K562 (cell line): ENCODE measurements around the gene L3MBTL3. TPM values are rescaled to one million over a fixed set of nuclear protein-coding genes. Genes with fewer than 3 reads are reported as not detected.

Source experiments
- ATAC-seq: fragments of 200-7000 bp; cut with Tn5 transposase; 3 replicates; pipeline ENCODE4 v1.9.1; 2020; ENCODE audit warnings: moderate library complexity
- BruUV-seq: library from RNA; stranded (reverse); fragments of 400-500 nt; replicated peaks from 2 replicates; lab custom pipeline; 2021; lab: Mats Ljungman, UMichigan
- CTCF ChIA-PET: fragments of 300-600 bp; formaldehyde crosslinking; extraction: SDS; loops from one replicate; lab custom pipeline; 2021; ENCODE audit warnings: low intra/inter-chr PET ratio; lab: Yijun Ruan, JAX
- POLR2A ChIA-PET: fragments of 300-600, 350-650 bp; sonication (Branson Sonifier 250); formaldehyde crosslinking; extraction: SDS; loops from one replicate; lab custom pipeline; 2021; ENCODE audit warnings: antibody characterized with exemption, inconsistent platforms; lab: Yijun Ruan, JAX
- DNase-seq, 4 experiments: peaks; one replicate each; pipeline versions ENCODE4 v3.0.0 to v3.0.0-alpha.2; 2011 to 2018; ENCODE audit warnings: low spot score in 3 of 4, mixed read lengths in 3 of 4; ENCODE audit errors: extremely low read depth in 1 of 4
- FAIRE-seq: peaks from 2 replicates; lab custom pipeline; 2011; peaks lifted over from hg19 to GRCh38; lab: Jason Lieb, UNC
- H2AFZ ChIP-seq: 2 replicates; pipeline ENCODE4 v1.6.0; 2011; ENCODE audit warnings: low read depth, low read length, control low read depth, inconsistent platforms
- H3K27ac ChIP-seq: fragments of 200-600 bp; 3 replicates; pipeline ENCODE4 v1.8.0; 2011; ENCODE audit warnings: low read depth, mild to moderate bottlenecking, control low read depth, inconsistent platforms, low read length, moderate library complexity, mixed read lengths; ENCODE audit errors: extremely low read depth
- H3K27me3 ChIP-seq, 2 experiments: fragments of 300-600 bp in 1 of 2; 2 replicates in 1 of 2; 3 replicates in 1 of 2; pipeline versions ENCODE4 v1.6.0 to v1.8.0; 2011; ENCODE audit warnings: inconsistent platforms in 2 of 2, low read length in 2 of 2, mild to moderate bottlenecking in 1 of 2, mixed read lengths in 1 of 2, moderate library complexity in 1 of 2; ENCODE audit not compliant: control insufficient read depth in 2 of 2, insufficient read depth in 2 of 2
- H3K36me3 ChIP-seq: fragments of 300-600 bp; 3 replicates; pipeline ENCODE4 v1.8.0; 2011; ENCODE audit warnings: mild to moderate bottlenecking, low read length, inconsistent platforms; ENCODE audit not compliant: control insufficient read depth, insufficient read depth
- H3K4me1 ChIP-seq, 2 experiments: fragments of 200-600 bp in 1 of 2; replicated peaks in 1 of 2; 2 replicates in 1 of 2; 3 replicates in 1 of 2; pipeline versions ENCODE4 v1.5.1 to v1.8.0; 2011; ENCODE audit warnings: inconsistent platforms in 2 of 2, low read length in 2 of 2, mild to moderate bottlenecking in 1 of 2, mixed read lengths in 1 of 2, moderate library complexity in 1 of 2; ENCODE audit not compliant: control insufficient read depth in 2 of 2, insufficient read depth in 2 of 2
- H3K4me2 ChIP-seq: 2 replicates; pipeline ENCODE4 v1.6.1; 2011; ENCODE audit warnings: low read length, control low read depth, inconsistent platforms, mixed read lengths; ENCODE audit not compliant: insufficient read depth
- H3K4me3 ChIP-seq: fragments of 200-600 bp; sonication (generic), shearing (Covaris generic); 2 replicates; pipeline ENCODE4 v1.5.1; 2016; ENCODE audit warnings: control low read depth, inconsistent platforms
- H3K79me2 ChIP-seq: fragments of 200-600 bp; 3 replicates; pipeline ENCODE4 v1.8.0; 2011; ENCODE audit warnings: low read length, inconsistent platforms; ENCODE audit not compliant: control insufficient read depth, insufficient read depth
- H3K9ac ChIP-seq, 2 experiments: 2 replicates each; pipeline versions ENCODE4 v1.6.0 to v1.6.1; 2011; ENCODE audit warnings: low read depth in 2 of 2, low read length in 2 of 2, control low read depth in 1 of 2, inconsistent platforms in 1 of 2, mild to moderate bottlenecking in 1 of 2, mixed read lengths in 1 of 2; ENCODE audit not compliant: insufficient read depth in 1 of 2
- H3K9me1 ChIP-seq: one replicate; pipeline ENCODE4 v1.6.0; 2011; ENCODE audit warnings: inconsistent platforms, mild to moderate bottlenecking, low read length, moderate library complexity; ENCODE audit not compliant: control insufficient read depth, insufficient read depth
- H3K9me3 ChIP-seq: replicated peaks from 2 replicates; pipeline ENCODE4 v1.5.1; 2011; ENCODE audit warnings: low read depth, low read length, inconsistent platforms; ENCODE audit not compliant: control insufficient read depth, insufficient read depth
- H4K20me1 ChIP-seq: replicated peaks from 2 replicates; pipeline ENCODE4 v1.6.1; 2011; ENCODE audit warnings: low read length, inconsistent platforms, mixed read lengths; ENCODE audit not compliant: control insufficient read depth, insufficient read depth
- ARID1B ChIP-seq: fragments of 450-650 bp; IDR thresholded peaks from 2 replicates; pipeline ENCODE4 v1.6.1; 2016; ENCODE audit warnings: antibody characterized with exemption, mild to moderate bottlenecking, inconsistent platforms
- C11orf30 ChIP-seq: fragments of 450-650 bp; IDR thresholded peaks from 2 replicates; pipeline ENCODE4 v1.6.1; 2016; ENCODE audit warnings: low read depth, mild to moderate bottlenecking
- CBFA2T2 ChIP-seq: fragments of 450-650 bp; conservative IDR thresholded peaks from 2 replicates; pipeline ENCODE4 v1.6.1; 2017; ENCODE audit warnings: mild to moderate bottlenecking
- CBX3 ChIP-seq, 2 experiments: IDR thresholded peaks; 1 replicate in 1 of 2; 2 replicates in 1 of 2; pipeline ENCODE4 v1.6.1; 2012; ENCODE audit warnings: inconsistent platforms in 2 of 2, low read length in 2 of 2, borderline replicate concordance in 1 of 2, control low read depth in 1 of 2
- DIDO1 ChIP-seq: fragments of 450-650 bp; IDR thresholded peaks from 2 replicates; pipeline ENCODE4 v1.6.1; 2016; ENCODE audit warnings: low read depth, missing biosample characterization, missing genetic modification characterization
- ERF ChIP-seq: fragments of 450-650 bp; formaldehyde crosslinking; IDR thresholded peaks from 2 replicates; pipeline ENCODE4 v1.4.0; 2020; ENCODE audit warnings: mild to moderate bottlenecking, mixed read lengths
- ESRRA ChIP-seq: fragments of 450-650 bp; IDR thresholded peaks from 2 replicates; pipeline ENCODE4 v1.6.1; 2014; ENCODE audit warnings: low read depth, mild to moderate bottlenecking, moderate library complexity, borderline replicate concordance
- IFI16 ChIP-seq: fragments of 250-450 bp; sonication (Bioruptor Pico); IDR thresholded peaks from 2 replicates; pipeline ENCODE4 v2.1.2; 2022; ENCODE audit warnings: mild to moderate bottlenecking, inconsistent platforms
- PHF20 ChIP-seq: fragments of 450-650 bp; IDR thresholded peaks from 2 replicates; pipeline ENCODE4 v1.6.1; 2018; ENCODE audit not compliant: partially characterized antibody
- POLR2AphosphoS2 ChIP-seq: IDR thresholded peaks from 2 replicates; pipeline ENCODE4 v1.6.1; 2012; ENCODE audit warnings: low read length, improper control_type of control experiment
- POLR2B ChIP-seq: fragments of 450-650 bp; IDR thresholded peaks from 2 replicates; pipeline ENCODE4 v1.6.1; 2018; ENCODE audit warnings: low read depth; ENCODE audit not compliant: partially characterized antibody
- XRCC5 ChIP-seq: fragments of 200-400 bp; formaldehyde crosslinking; IDR thresholded peaks from 2 replicates; pipeline ENCODE4 v1.6.1; 2017; ENCODE audit warnings: low read depth, mild to moderate bottlenecking, low read length
- ZNF134 ChIP-seq: fragments of 250-450 bp; sonication (Bioruptor Pico); conservative IDR thresholded peaks from 2 replicates; pipeline ENCODE4 v1.4.0; 2020
- ZNF224 ChIP-seq: sonication (generic); formaldehyde crosslinking; IDR thresholded peaks from 2 replicates; pipeline ENCODE4 v1.8.0; 2022; ENCODE audit warnings: mild to moderate bottlenecking, missing genetic modification reagents
- ZSCAN29 ChIP-seq: fragments of 450-650 bp; IDR thresholded peaks from 2 replicates; pipeline ENCODE4 v1.6.1; 2017
- WGBS: fragments of 100-300 bp; shearing (Covaris generic); methylation state at CpG from one replicate; pipeline ENCODE4 v1.1.6; 2016; ENCODE audit warnings: low coverage, mixed read lengths; ENCODE audit not compliant: insufficient coverage; ENCODE audit errors: missing lambda C conversion rate; 5-methylcytosine and 5-hydroxymethylcytosine counted together
- in situ Hi-C: fragments of 300-500 bp; cut with MboI; formaldehyde crosslinking; loops from 4 replicates; pipeline ENCODE4 v1.15.0; 2018; ENCODE audit warnings: inconsistent platforms, mixed read lengths
- intact Hi-C: fragments of 100-400 bp; cut with micrococcal nuclease; formaldehyde crosslinking; loops from 2 replicates; pipeline ENCODE4 v1.14.2; 2022
- polyA plus RNA-seq, 8 experiments: library from polyadenylated mRNA; depleted of rRNA in 4 of 8; stranded (reverse) in 5 of 8; unstranded in 3 of 8; fragments of >200 nt; fragmentation: Nextera tagmentation in 2 of 8; fragmentation: Illumina TruSeq in 1 of 8; extraction: Ambion mirVana in 2 of 8; extraction: Trizol in 1 of 8; gene quantifications; 2 replicates each; pipeline versions ENCODE4 v1.2.1 to v1.2.3, GENCODE V29; 2011 to 2014; ENCODE audit warnings: inconsistent platforms in 1 of 8, missing spikeins in 1 of 8
- total RNA-seq, 7 experiments: library from RNA; depleted of rRNA in 6 of 7; stranded (reverse); fragments of >200 nt in 6 of 7; fragmentation: Illumina TruSeq in 2 of 7; extraction: Trizol in 2 of 7; gene quantifications; 2 replicates each; pipeline versions ENCODE4 v1.2.1 to v1.2.3, GENCODE V29; 2011 to 2021; ENCODE audit warnings: low replicate concordance in 1 of 7
- TF ChIP-seq, protein P1 (sequence below): fragments of 450-650 bp; formaldehyde crosslinking; IDR thresholded peaks from 2 replicates; pipeline ENCODE4 v1.4.0; 2020; ENCODE audit warnings: mild to moderate bottlenecking, moderate library complexity
- TF ChIP-seq, protein P2 (sequence below), 3 experiments: fragments of 200-800 bp in 1 of 3; fragments of 250-450 bp in 1 of 3; fragments of 450-650 bp in 1 of 3; sonication (Bioruptor Pico) in 1 of 3; sonication (Bioruptor generic) in 1 of 3; formaldehyde crosslinking in 1 of 3; IDR thresholded peaks; 2 replicates each; pipeline versions ENCODE4 v1.6.1 to v1.8.0; 2016 to 2022; ENCODE audit warnings: mild to moderate bottlenecking in 2 of 3, missing genetic modification characterization in 2 of 3, missing compliant biosample characterization in 1 of 3, moderate library complexity in 1 of 3

Gene L3MBTL3
- total and polyA plus RNA-seq, 9 of the 15 experiments (the other 6 are each of a cell fraction or from before 2014, with no cell fraction given): 0.83 to 6.9 (median 5.4) TPM

DNA sequence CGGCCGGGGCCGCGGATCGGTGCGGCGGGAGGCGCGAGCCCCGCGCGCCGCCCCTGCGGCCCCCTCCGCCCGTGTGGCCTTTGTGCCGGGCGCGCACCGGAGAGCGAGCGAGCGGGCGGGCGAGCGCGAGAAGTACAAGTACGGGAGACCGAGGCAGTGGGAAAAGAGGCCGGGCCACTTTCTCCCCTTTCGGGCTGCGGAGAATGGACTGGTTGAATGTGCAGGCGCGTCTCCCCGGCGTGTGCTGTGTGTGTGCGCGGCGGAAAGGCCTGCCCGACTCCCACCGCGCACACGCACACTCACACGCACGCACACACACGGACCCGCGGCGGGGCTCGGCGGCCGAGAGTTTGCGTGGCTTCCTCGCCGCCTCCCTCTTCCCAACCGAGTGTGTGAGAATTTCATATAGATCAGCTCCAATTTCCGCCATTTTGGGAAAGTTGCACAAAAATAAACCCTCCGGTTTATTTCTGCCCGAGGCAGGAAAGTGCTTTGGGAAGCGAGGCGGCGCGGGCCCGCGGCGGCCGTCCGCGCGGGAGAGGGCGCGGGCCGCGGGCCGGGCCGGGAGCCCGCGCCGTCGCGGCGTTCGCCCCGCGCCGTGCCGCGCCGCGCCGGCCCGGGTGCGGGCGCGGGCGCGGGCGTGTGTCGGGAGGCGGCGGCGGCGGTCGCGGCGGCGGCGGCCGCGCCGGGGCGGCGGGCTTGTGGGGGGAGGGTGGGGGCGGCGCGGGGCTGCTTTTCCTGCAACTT, 1.1 kb downstream of the L3MBTL3 start:
- in situ Hi-C loops (loop anchor here (10.0 to 25.0 kb wide), 3 partner anchors 255 to 525 kb away; no protein-coding TSS in a partner anchor), intact Hi-C loops (loop anchor here (2.0 to 5.0 kb wide), 6 partner anchors 62 to 521 kb away; no protein-coding TSS in a partner anchor)
- Histone ChIP-seq H3K9ac (peak overlapping the region; percentile 74 to 98), H2AFZ (peak overlapping the region; percentile 92), H3K36me3 (no peaks in the 10 kb centered on the region), H3K9me3 (no peaks in the 10 kb centered on the region), H3K27me3 (no peaks in the 10 kb centered on the region), H3K27ac (peak overlapping the region; percentile 67; the same call in 2 of the 3 replicates), H3K4me1 (peaks cover 0 to 15% of the 10 kb centered on the region in 2 experiments; a peak in 2 of 5 replicates), H3K79me2 (no peaks in the 10 kb centered on the region), H3K9me1 (no peaks in the 10 kb centered on the region), H3K4me2 (peak overlapping the region; percentile 86), H3K4me3 (peak overlapping the region; percentile 68), H4K20me1 (no peaks in the 10 kb centered on the region)
- WGBS: under 1% methylated on average over 64 of the region's 116 CpGs
- DNase-seq (peak in 3 of 4 experiments; percentile 27 to 48 (median 47)), FAIRE-seq (no peak), ATAC-seq (peak; percentile 23)
- ChIA-PET CTCF (interaction anchor here (0.9 to 2.6 kb wide), 2 partner anchors 11 to 421 kb away, joined by 4 to 8 read pairs; no protein-coding TSS in a partner anchor), POLR2A (interaction anchor here (0.6 kb wide), 1 partner anchor 222 kb away, joined by 3 read pairs; no protein-coding TSS in a partner anchor)
- no TSS peak for BruUV-seq
- TF ChIP-seq DIDO1 (tag): no peak
- no peak for TF ChIP-seq POLR2AphosphoS2
- TF ChIP-seq ZNF134: no peak
- no peak for TF ChIP-seq ERF
- TF ChIP-seq C11orf30: no peak
- TF ChIP-seq, protein P1, sequence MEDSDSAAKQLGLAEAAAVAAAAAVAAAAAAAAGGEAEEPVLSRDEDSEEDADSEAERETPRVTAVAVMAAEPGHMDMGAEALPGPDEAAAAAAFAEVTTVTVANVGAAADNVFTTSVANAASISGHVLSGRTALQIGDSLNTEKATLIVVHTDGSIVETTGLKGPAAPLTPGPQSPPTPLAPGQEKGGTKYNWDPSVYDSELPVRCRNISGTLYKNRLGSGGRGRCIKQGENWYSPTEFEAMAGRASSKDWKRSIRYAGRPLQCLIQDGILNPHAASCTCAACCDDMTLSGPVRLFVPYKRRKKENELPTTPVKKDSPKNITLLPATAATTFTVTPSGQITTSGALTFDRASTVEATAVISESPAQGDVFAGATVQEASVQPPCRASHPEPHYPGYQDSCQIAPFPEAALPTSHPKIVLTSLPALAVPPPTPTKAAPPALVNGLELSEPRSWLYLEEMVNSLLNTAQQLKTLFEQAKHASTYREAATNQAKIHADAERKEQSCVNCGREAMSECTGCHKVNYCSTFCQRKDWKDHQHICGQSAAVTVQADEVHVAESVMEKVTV (CRISPR knock-in tag): no peak
- TF ChIP-seq XRCC5: no peak
- TF ChIP-seq ZNF224: no peak
- TF ChIP-seq CBX3 (IDR thresholded peaks at IDR 0.05; ENCODE audit: borderline replicate concordance in 1 of 2, low read length in 2 of 2): no peak
- no peak for TF ChIP-seq ARID1B
- TF ChIP-seq, protein P2, sequence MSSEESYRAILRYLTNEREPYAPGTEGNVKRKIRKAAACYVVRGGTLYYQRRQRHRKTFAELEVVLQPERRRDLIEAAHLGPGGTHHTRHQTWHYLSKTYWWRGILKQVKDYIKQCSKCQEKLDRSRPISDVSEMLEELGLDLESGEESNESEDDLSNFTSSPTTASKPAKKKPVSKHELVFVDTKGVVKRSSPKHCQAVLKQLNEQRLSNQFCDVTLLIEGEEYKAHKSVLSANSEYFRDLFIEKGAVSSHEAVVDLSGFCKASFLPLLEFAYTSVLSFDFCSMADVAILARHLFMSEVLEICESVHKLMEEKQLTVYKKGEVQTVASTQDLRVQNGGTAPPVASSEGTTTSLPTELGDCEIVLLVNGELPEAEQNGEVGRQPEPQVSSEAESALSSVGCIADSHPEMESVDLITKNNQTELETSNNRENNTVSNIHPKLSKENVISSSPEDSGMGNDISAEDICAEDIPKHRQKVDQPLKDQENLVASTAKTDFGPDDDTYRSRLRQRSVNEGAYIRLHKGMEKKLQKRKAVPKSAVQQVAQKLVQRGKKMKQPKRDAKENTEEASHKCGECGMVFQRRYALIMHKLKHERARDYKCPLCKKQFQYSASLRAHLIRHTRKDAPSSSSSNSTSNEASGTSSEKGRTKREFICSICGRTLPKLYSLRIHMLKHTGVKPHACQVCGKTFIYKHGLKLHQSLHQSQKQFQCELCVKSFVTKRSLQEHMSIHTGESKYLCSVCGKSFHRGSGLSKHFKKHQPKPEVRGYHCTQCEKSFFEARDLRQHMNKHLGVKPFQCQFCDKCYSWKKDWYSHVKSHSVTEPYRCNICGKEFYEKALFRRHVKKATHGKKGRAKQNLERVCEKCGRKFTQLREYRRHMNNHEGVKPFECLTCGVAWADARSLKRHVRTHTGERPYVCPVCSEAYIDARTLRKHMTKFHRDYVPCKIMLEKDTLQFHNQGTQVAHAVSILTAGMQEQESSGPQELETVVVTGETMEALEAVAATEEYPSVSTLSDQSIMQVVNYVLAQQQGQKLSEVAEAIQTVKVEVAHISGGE (CRISPR knock-in tag; IDR thresholded peaks at IDR 0.05): no peak; a peak in 1 of 6 replicates
- peak; percentile 46 for TF ChIP-seq PHF20
- no peak for TF ChIP-seq POLR2B
- TF ChIP-seq ZSCAN29: 0 out of 2 replicates have a peak, but pooled peaks have one; percentile 50
- TF ChIP-seq ESRRA: no peak
- no peak for TF ChIP-seq IFI16 (CRISPR knock-in tag)
- TF ChIP-seq CBFA2T2: no peak
